HG03196 (cell line): ENCODE results near the gene BAX.
A peak's percentile ranks its signal among the peaks of the same experiment; 100 is the strongest.

ENCODE experiments used
- ATAC-seq: cut with Tn5 transposase; IDR thresholded peaks from one replicate; pipeline ENCODE4 v1.9.1; 2021; ENCODE audit not compliant: unreplicated experiment

Gene BAX

GRCh38 chr19:48982280-48982679 lies 27.6 kb downstream of the BAX start:
- no peak for ATAC-seq

- no peak for ATAC-seq
Measured at GRCh38 chr19:48985711-48986110, 31.0 kb downstream of the BAX start.

GRCh38 chr19:48986211-48986610 lies 31.5 kb downstream of the BAX start:
- no peak for ATAC-seq

GRCh38 chr19:48987323-48987722 lies 32.6 kb downstream of the BAX start:
- ATAC-seq, result no peak

- no peak for ATAC-seq
Measured at GRCh38 chr19:48988286-48988685, 33.6 kb downstream of the BAX start.

- no peak for ATAC-seq
Measured at GRCh38 chr19:48988860-48989259, 34.2 kb downstream of the BAX start.

GRCh38 chr19:48989701-48990291 lies 35.1 kb downstream of the BAX start:
- no peak for ATAC-seq

GRCh38 chr19:48990400-48990799 lies 35.7 kb downstream of the BAX start:
- no peak for ATAC-seq

- ATAC-seq, result no peak
Measured at GRCh38 chr19:48991011-48991609, 36.4 kb downstream of the BAX start.

GRCh38 chr19:48991873-48992580 lies 37.4 kb downstream of the BAX start:
- ATAC-seq, result no peak

GRCh38 chr19:48992581-48993174 lies 38.0 kb downstream of the BAX start:
- ATAC-seq, result peak; percentile 2

- ATAC-seq, result peak; percentile 80
Measured at GRCh38 chr19:48993175-48994034, 38.7 kb downstream of the BAX start, which contains the start of the genes GYS1 and RUVBL2. GYS1 (minus strand) TSS chr19:48993309; CDS start chr19:48993112, 197 bp downstream. RUVBL2 (plus strand) TSS chr19:48993887; CDS start chr19:48993912, 25 bp downstream.

- no peak for ATAC-seq
Measured at GRCh38 chr19:48994035-48994386, 39.3 kb downstream of the BAX start.

- ATAC-seq, result no peak
Measured at GRCh38 chr19:48997972-48998371, 43.3 kb downstream of the BAX start.

- no peak for ATAC-seq
Measured at GRCh38 chr19:48999481-49000325, 45.0 kb downstream of the BAX start.

- ATAC-seq, result no peak
Measured at GRCh38 chr19:49004133-49004532, 49.5 kb downstream of the BAX start.

GRCh38 chr19:49004964-49005614 lies 50.4 kb downstream of the BAX start:
- no peak for ATAC-seq

- ATAC-seq, result no peak
Measured at GRCh38 chr19:49006905-49007304, 52.2 kb downstream of the BAX start.

- ATAC-seq, result no peak
Measured at GRCh38 chr19:49009828-49010227, 55.2 kb downstream of the BAX start.

GRCh38 chr19:49010453-49010852 lies 55.8 kb downstream of the BAX start:
- ATAC-seq, result no peak
